ENCODE measurements around the gene ZNF573. TPM values are rescaled to one million over a fixed set of nuclear protein-coding genes. Genes with fewer than 3 reads are reported as not detected.

The ZNF573 gene
- total and polyA plus RNA-seq, 2 experiments from 2014 or later: 7.7 to 10.3 TPM

DNA sequence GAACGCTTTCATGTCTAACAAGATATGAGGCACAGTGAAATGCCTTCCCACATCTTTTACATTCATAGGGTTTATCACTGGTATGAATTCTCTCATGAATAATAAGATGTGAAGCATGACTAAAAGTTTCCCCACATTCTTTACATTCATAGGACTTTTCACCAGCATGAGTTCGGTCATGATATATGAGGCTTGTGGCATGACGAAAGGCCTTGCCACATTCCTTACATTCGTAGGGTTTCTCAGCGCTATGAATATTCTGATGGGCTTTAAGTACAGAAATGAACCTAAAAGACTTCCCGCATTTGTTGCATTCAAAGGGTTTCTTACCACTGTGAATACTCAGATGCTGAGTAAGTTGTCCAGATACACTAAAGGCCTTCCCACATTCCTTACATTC lies 81.2 kb downstream of the ZNF573 start:
- ATAC-seq (no peak), DNase-seq (ENCODE audit: low spot score) (no peak)
- Mint-ChIP-seq H3K36me3 (ENCODE audit: low read depth) (peaks cover 62% of the 10 kb centered on the region), H3K9me3 (peaks cover 22% of the 10 kb centered on the region), H3K27me3 (ENCODE audit: insufficient read depth, low read depth, poor library complexity) (peaks cover 27% of the 10 kb centered on the region), H3K4me3 (no peak overlapping the region), H3K27ac (no peak overlapping the region), H3K4me1 (peaks cover 22% of the 10 kb centered on the region)
- no peaks in the 10 kb centered on the region; the same call in 1 of the 2 replicates for H3K9me2 ChIP-seq (ENCODE audit: insufficient read depth)
- no peaks in the 10 kb centered on the region for H3F3A ChIP-seq (replicated peaks; ENCODE audit: low read depth)
- H3K79me2 ChIP-seq (replicated peaks; ENCODE audit: insufficient read depth): no peaks in the 10 kb centered on the region
- no peak overlapping the region for H3K4me2 ChIP-seq
- H3K4me1 ChIP-seq (ENCODE audit: insufficient read depth): no peaks in the 10 kb centered on the region
- TF ChIP-seq STAT1 (IDR thresholded peaks at IDR 0.05; ENCODE audit: unreplicated experiment) (no peak), ZNF114 (CRISPR knock-in tag; IDR thresholded peaks at IDR 0.05) (no peak), CREB1 (CRISPR knock-in tag; IDR thresholded peaks at IDR 0.05; ENCODE audit: low read depth) (no peak), NANOG (IDR thresholded peaks at IDR 0.05; ENCODE audit: borderline replicate concordance) (no peak), ZNF462 (CRISPR knock-in tag; IDR thresholded peaks at IDR 0.05) (no peak)
- TF ChIP-seq, protein P1, sequence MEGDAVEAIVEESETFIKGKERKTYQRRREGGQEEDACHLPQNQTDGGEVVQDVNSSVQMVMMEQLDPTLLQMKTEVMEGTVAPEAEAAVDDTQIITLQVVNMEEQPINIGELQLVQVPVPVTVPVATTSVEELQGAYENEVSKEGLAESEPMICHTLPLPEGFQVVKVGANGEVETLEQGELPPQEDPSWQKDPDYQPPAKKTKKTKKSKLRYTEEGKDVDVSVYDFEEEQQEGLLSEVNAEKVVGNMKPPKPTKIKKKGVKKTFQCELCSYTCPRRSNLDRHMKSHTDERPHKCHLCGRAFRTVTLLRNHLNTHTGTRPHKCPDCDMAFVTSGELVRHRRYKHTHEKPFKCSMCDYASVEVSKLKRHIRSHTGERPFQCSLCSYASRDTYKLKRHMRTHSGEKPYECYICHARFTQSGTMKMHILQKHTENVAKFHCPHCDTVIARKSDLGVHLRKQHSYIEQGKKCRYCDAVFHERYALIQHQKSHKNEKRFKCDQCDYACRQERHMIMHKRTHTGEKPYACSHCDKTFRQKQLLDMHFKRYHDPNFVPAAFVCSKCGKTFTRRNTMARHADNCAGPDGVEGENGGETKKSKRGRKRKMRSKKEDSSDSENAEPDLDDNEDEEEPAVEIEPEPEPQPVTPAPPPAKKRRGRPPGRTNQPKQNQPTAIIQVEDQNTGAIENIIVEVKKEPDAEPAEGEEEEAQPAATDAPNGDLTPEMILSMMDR (conservative IDR thresholded peaks at IDR 0.05; ENCODE audit: low read depth in 2 of 2): no peak
- TF ChIP-seq, protein P2, sequence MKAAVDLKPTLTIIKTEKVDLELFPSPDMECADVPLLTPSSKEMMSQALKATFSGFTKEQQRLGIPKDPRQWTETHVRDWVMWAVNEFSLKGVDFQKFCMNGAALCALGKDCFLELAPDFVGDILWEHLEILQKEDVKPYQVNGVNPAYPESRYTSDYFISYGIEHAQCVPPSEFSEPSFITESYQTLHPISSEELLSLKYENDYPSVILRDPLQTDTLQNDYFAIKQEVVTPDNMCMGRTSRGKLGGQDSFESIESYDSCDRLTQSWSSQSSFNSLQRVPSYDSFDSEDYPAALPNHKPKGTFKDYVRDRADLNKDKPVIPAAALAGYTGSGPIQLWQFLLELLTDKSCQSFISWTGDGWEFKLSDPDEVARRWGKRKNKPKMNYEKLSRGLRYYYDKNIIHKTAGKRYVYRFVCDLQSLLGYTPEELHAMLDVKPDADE (IDR thresholded peaks at IDR 0.05): no peak
- no peak overlapping the region for H3K4me3 ChIP-seq
- no peaks in the 10 kb centered on the region; the same call in 1 of the 2 replicates for H3K36me3 ChIP-seq (ENCODE audit: insufficient read depth)
- H4K20me1 ChIP-seq (replicated peaks; ENCODE audit: insufficient read depth): no peaks in the 10 kb centered on the region
- H2AFZ ChIP-seq: no peak overlapping the region
- peak overlapping the region; percentile 8; the same call in 1 of the 2 replicates for H3K27ac ChIP-seq (ENCODE audit: low read depth)
- H3K27me3 ChIP-seq (ENCODE audit: insufficient read depth): peaks cover 20% of the 10 kb centered on the region
